Naive thymus-derived CD4-positive, alpha-beta T cell (primary cell): ENCODE data around the gene ETS1. TPM values are rescaled to one million over a fixed set of nuclear protein-coding genes. Genes with fewer than 3 reads are reported as not detected.

Experiments used
- ATAC-seq: fragments of 150-1000 bp; cut with Tn5 transposase; 2 replicates; pipeline ENCODE4 v1.10.0; 2021; ENCODE audit warnings: mild to moderate bottlenecking, moderate library complexity
- CTCF ChIA-PET: fragments of 350-600 bp; sonication (Branson Sonifier 250); formaldehyde crosslinking; loops from one replicate; lab custom pipeline; 2021; ENCODE audit warnings: antibody characterized with exemption; lab: Charles Lee
- POLR2A ChIA-PET: fragments of 350-600 bp; sonication (Branson Sonifier 250); formaldehyde crosslinking; loops from one replicate; lab custom pipeline; 2021; ENCODE audit warnings: antibody characterized with exemption, inconsistent platforms; lab: Charles Lee
- DNase-seq, 9 donors: peaks; one replicate each; pipeline versions ENCODE4 v3.0.0 to v3.0.0-alpha.2; 2020 to 2022; ENCODE audit warnings: mixed read lengths in 1 of 9
- H3K27ac ChIP-seq: one replicate; pipeline ENCODE4 v1.7.0; 2013; ENCODE audit warnings: mild to moderate bottlenecking, low read depth, low read length, moderate library complexity
- H3K27me3 ChIP-seq, 2 donors: one replicate each; pipeline ENCODE4 v1.7.0; 2013; ENCODE audit warnings: low read length in 2 of 2, mild to moderate bottlenecking in 2 of 2, moderate library complexity in 2 of 2; ENCODE audit not compliant: control insufficient read depth in 2 of 2, insufficient read depth in 2 of 2
- H3K36me3 ChIP-seq, 3 experiments: 1 replicate in 2 of 3; 2 replicates in 1 of 3; pipeline ENCODE4 v1.7.0; 2013; ENCODE audit warnings: low read length in 3 of 3, mild to moderate bottlenecking in 3 of 3, moderate library complexity in 1 of 3; ENCODE audit not compliant: insufficient read depth in 3 of 3, control insufficient read depth in 2 of 3
- H3K4me1 ChIP-seq, 2 donors: one replicate each; pipeline ENCODE4 v1.7.0; 2013; ENCODE audit warnings: low read length in 2 of 2, mild to moderate bottlenecking in 2 of 2, moderate library complexity in 1 of 2; ENCODE audit not compliant: control insufficient read depth in 2 of 2, insufficient read depth in 2 of 2
- H3K4me3 ChIP-seq: 2 replicates; pipeline ENCODE4 v1.7.0; 2013; ENCODE audit warnings: mild to moderate bottlenecking, low read length
- H3K9me3 ChIP-seq, 3 experiments: 1 replicate in 2 of 3; 2 replicates in 1 of 3; pipeline ENCODE4 v1.7.0; 2013; ENCODE audit warnings: low read length in 3 of 3; ENCODE audit not compliant: control insufficient read depth in 2 of 3
- H3K27ac Mint-ChIP-seq, 9 donors: one replicate each; pipeline ENCODE4 v1.8.0; 2020 to 2022; ENCODE audit warnings: mixed read lengths in 9 of 9, mild to moderate bottlenecking in 8 of 9, moderate library complexity in 5 of 9, inconsistent platforms in 2 of 9
- H3K27me3 Mint-ChIP-seq, 5 donors: one replicate each; pipeline ENCODE4 v1.8.0; 2021 to 2022; ENCODE audit warnings: mixed read lengths in 5 of 5, mild to moderate bottlenecking in 1 of 5
- H3K36me3 Mint-ChIP-seq, 5 donors: one replicate each; pipeline ENCODE4 v1.8.0; 2020 to 2022; ENCODE audit warnings: mixed read lengths in 5 of 5, mild to moderate bottlenecking in 3 of 5, inconsistent platforms in 1 of 5
- H3K4me1 Mint-ChIP-seq, 7 donors: one replicate each; pipeline ENCODE4 v1.8.0; 2020 to 2022; ENCODE audit warnings: mixed read lengths in 7 of 7, mild to moderate bottlenecking in 3 of 7, inconsistent platforms in 1 of 7
- H3K4me3 Mint-ChIP-seq, 10 donors: one replicate each; pipeline ENCODE4 v1.8.0; 2020 to 2022; ENCODE audit warnings: mild to moderate bottlenecking in 10 of 10, mixed read lengths in 10 of 10, moderate library complexity in 6 of 10, inconsistent platforms in 2 of 10
- H3K9me3 Mint-ChIP-seq, 11 donors: one replicate each; pipeline ENCODE4 v1.8.0; 2020 to 2022; ENCODE audit warnings: mixed read lengths in 11 of 11, mild to moderate bottlenecking in 4 of 11, inconsistent platforms in 1 of 11, moderate library complexity in 1 of 11
- intact Hi-C, 2 donors: fragments of 100-400 bp; cut with micrococcal nuclease; formaldehyde crosslinking; loops; one replicate each; pipeline ENCODE4 v1.15.1; 2023
- polyA plus RNA-seq, 2 donors: library from polyadenylated mRNA; unstranded; fragments of 300-500 nt; fragmentation: Illumina TruSeq; gene quantifications; one replicate each; pipeline ENCODE4 v1.2.3, GENCODE V29; 2021
- total RNA-seq, 6 experiments: library from RNA in 5 of 6; stranded (reverse) in 5 of 6; gene quantifications; 1 replicate in 5 of 6; 2 replicates in 1 of 6; pipeline ENCODE4 v1.2.3 and lab custom pipeline; 2021 to 2026

The ETS1 gene
- total and polyA plus RNA-seq, 7 experiments from 2014 or later, result 514 to 871 (median 676) TPM

DNA sequence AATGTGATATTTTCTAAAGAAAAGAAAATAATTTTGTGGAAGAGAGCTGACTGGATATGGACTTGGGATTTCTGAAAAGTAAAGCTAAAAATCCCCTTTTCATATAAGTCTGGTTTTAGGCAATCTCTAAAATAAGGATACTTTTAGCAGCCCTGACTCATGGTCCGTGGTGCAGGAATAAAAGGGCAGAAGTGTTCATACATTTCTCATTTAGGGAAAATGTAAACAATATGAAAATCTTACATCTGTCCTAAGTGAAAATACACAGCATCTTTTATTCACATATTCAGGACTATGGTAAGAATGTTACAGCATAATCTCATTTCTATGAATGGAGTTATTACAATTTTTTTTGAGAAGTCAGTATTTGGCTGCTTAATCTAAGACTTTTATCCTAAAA, 735 bp upstream of the ETS1 start:
- H3K27ac ChIP-seq, result no peak overlapping the region
- Mint-ChIP-seq H3K36me3 (peaks cover 0 to 3% (median 0%) of the 10 kb centered on the region in 5 donors), H3K27me3 (peaks cover 0 to 49% (median 0%) of the 10 kb centered on the region in 5 donors), H3K27ac (no peak overlapping the region), H3K4me1 (peaks cover 15 to 33% (median 22%) of the 10 kb centered on the region in 7 donors), H3K9me3 (peaks cover 0 to 2% (median 0%) of the 10 kb centered on the region in 11 donors), H3K4me3 (no peak overlapping the region)
- intact Hi-C loops, result no loop called here
- ChIA-PET POLR2A (interaction anchor here (0.6 to 0.8 kb wide), 2 partner anchors 32 to 414 kb away, joined by 3 read pairs; no protein-coding TSS in a partner anchor), CTCF (no interaction called here)
- H3K36me3 ChIP-seq, result no peaks in the 10 kb centered on the region
- no peaks in the 10 kb centered on the region for H3K4me1 ChIP-seq
- H3K9me3 ChIP-seq, result no peaks in the 10 kb centered on the region
- H3K27me3 ChIP-seq, result no peaks in the 10 kb centered on the region
- DNase-seq (no peak), ATAC-seq (no peak)
- H3K4me3 ChIP-seq, result no peak overlapping the region

DNA sequence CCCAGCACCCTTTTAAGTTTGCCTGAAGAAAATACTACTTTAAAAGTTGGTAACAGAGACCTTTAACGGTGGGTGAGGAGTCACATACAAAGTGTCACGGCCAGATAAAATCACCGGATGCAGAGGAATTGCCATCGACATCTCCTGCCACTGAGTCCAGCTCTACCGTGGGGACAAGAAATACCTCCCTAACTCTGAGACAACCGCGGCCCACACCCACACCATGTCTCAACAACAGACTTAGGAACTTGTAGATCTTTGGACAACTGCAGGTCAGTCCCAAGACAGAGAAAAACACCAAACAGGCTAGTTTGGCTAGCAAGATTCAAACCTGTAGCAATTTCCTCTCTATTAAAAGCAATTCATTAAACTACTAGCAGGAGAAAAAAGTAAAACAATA, 669 bp downstream of the ETS1 start:
- intact Hi-C loops, result no loop called here
- no peak overlapping the region for H3K4me3 Mint-ChIP-seq
- no peak overlapping the region for H3K27ac ChIP-seq
- no peak for ATAC-seq
- DNase-seq, result no peak
- H3K27me3 ChIP-seq, result no peaks in the 10 kb centered on the region
- no peaks in the 10 kb centered on the region for H3K4me1 ChIP-seq
- ChIA-PET CTCF (no interaction called here), POLR2A (interaction anchor here (0.6 kb wide), 1 partner anchor 62 kb away, joined by 3 read pairs; no protein-coding TSS in a partner anchor)
- H3K9me3 Mint-ChIP-seq, result peaks cover 0 to 2% (median 0%) of the 10 kb centered on the region in 11 donors
- H3K9me3 ChIP-seq, result no peaks in the 10 kb centered on the region
- H3K4me3 ChIP-seq, result no peak overlapping the region
- H3K36me3 Mint-ChIP-seq, result peaks cover 0 to 4% (median 0%) of the 10 kb centered on the region in 5 donors
- peaks cover 0 to 42% (median 0%) of the 10 kb centered on the region in 5 donors for H3K27me3 Mint-ChIP-seq
- H3K4me1 Mint-ChIP-seq, result peaks cover 22 to 45% (median 30%) of the 10 kb centered on the region in 7 donors
- no peaks in the 10 kb centered on the region for H3K36me3 ChIP-seq
- H3K27ac Mint-ChIP-seq, result no peak overlapping the region

DNA sequence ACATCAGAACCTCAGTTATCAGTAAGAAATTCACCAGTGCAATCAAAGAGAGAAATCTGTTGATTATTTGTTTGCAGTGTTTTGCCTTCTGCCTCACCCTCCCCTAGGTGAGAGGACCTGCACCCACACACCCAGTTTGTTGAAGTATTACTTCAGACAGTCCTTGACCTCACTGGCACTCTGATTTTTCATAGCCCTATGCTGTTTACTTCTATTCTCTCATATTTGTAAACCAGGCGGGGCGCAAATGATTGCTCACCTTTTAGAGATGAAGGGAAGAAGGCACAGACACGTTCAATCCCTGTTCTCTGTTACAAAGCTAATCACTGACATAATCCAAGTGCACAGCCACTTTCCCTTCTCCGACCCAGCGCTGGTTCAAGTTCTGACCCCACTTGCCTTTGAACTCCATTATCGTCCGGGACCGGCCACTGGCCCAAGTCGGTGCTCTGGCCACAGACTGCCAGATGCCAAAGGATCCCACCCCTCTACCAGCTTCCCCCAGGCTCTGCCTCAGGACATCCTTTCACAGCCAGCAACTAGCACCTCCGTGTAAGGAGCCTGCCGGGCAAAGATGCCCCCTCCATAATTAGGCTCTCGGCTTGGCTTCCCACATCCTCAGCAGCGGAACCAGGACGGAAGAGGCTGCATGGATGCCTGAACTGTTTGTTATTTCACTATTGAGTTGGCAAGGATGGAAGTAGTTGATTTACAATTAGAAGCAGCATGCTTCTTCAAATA, 1.7 kb downstream of the ETS1 start:
- ATAC-seq (no peak), DNase-seq (no peak)
- H3K27me3 ChIP-seq, result no peaks in the 10 kb centered on the region
- POLR2A ChIA-PET, result no interaction called here
- Mint-ChIP-seq H3K36me3 (peaks cover 0 to 4% (median 0%) of the 10 kb centered on the region in 5 donors), H3K27me3 (peaks cover 0 to 34% (median 0%) of the 10 kb centered on the region in 5 donors), H3K4me3 (peak overlapping the region in 1 of 10 donors; percentile 6), H3K4me1 (peaks cover 27 to 55% (median 40%) of the 10 kb centered on the region in 7 donors), H3K27ac (peak overlapping the region in 2 of 9 donors; percentile 6 to 60), H3K9me3 (peaks cover 0 to 2% (median 0%) of the 10 kb centered on the region in 11 donors)
- no peak overlapping the region for H3K27ac ChIP-seq
- no peak overlapping the region for H3K4me3 ChIP-seq
- intact Hi-C loops, result no loop called here
- H3K9me3 ChIP-seq, result no peaks in the 10 kb centered on the region
- no peaks in the 10 kb centered on the region for H3K36me3 ChIP-seq
- peaks cover 0 to 4% of the 10 kb centered on the region in 2 donors for H3K4me1 ChIP-seq
- CTCF ChIA-PET, result no interaction called here

DNA sequence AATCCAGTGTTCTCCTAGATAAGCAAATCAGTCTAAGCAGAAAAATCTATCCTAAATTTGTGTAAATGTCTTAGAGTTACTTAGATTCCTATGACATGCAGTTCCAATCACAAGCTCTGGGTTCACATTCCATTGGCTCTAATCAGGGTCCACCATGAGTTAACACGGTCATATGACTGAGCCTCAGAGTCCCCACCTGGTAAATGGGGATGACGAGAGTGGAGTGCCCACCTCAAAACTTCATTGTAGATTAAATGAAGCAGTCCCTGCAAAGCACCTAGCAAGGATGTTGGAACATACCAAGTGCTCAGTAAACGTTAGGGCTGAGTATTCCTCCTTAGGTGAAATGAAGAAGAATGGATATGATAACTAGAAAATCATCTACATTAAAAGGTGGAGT, 3.1 kb downstream of the ETS1 start:
- Histone ChIP-seq H3K4me1 (peaks cover 0 to 6% of the 10 kb centered on the region in 2 donors), H3K27me3 (no peaks in the 10 kb centered on the region), H3K27ac (no peak overlapping the region), H3K4me3 (no peak overlapping the region), H3K9me3 (no peaks in the 10 kb centered on the region), H3K36me3 (no peaks in the 10 kb centered on the region)
- peaks cover 40 to 67% (median 52%) of the 10 kb centered on the region in 7 donors for H3K4me1 Mint-ChIP-seq
- POLR2A ChIA-PET, result no interaction called here
- H3K27me3 Mint-ChIP-seq, result peaks cover 0 to 21% (median 0%) of the 10 kb centered on the region in 5 donors
- H3K27ac Mint-ChIP-seq, result peak overlapping the region in 3 of 9 donors; percentile 14 to 61 (median 61)
- CTCF ChIA-PET, result no interaction called here
- ATAC-seq (no peak), DNase-seq (no peak)
- intact Hi-C loops, result no loop called here
- peak overlapping the region in 2 of 10 donors; percentile 2 to 22 for H3K4me3 Mint-ChIP-seq
- peaks cover 0 to 4% (median 0%) of the 10 kb centered on the region in 5 donors for H3K36me3 Mint-ChIP-seq
- no peaks in the 10 kb centered on the region for H3K9me3 Mint-ChIP-seq

DNA sequence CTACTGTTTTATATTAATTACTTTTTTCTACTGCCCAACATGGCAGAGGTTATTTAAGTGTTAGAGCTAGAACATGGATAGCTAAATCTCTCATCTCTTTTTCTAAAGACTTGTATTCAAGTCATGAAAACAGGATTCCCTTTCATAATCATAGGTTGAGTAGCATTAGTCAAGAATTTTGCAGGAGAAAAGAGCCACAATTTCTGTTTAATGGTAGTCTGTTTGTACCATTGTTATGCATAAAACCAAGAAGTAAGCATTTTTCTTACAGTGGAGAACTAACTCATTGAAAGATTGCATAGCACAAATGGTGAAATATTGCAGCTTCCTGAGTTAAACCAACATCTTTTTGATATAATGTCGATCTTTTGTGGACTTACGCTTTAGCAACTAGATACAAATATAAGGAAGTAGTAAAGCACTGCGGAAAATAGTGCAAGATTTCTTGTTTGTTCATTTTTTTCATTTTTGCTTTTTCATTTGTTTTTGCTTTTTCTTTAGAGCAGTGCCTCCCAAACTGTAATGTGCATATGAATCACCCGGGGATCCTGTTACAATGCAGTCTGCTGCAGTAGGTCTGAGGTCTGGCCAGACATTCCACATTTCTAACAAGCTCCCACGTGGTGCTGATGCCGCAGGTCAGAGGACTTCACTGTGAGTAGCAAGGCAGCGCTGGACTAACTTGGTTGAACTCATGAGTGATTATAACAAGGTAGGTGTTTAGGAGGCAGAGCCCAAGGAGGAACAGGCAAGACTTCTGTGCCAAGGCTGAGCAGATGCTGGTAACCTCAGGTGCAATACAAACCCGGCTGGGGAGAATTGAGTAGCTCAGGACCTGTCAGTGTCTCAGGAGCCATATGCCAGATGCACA, 4.6 kb downstream of the ETS1 start:
- DNase-seq (no peak), ATAC-seq (peak; percentile 61)
- POLR2A ChIA-PET, result interaction anchor here (0.9 to 1.9 kb wide), 4 partner anchors 21 to 63 kb away, joined by 3 to 5 read pairs (median 5); no protein-coding TSS in a partner anchor
- Mint-ChIP-seq H3K4me1 (peaks cover 40 to 67% (median 56%) of the 10 kb centered on the region in 7 donors), H3K27me3 (peaks cover 0 to 21% (median 0%) of the 10 kb centered on the region in 5 donors), H3K9me3 (no peaks in the 10 kb centered on the region), H3K36me3 (peaks cover 0 to 4% (median 0%) of the 10 kb centered on the region in 5 donors), H3K27ac (peak overlapping the region in 7 of 9 donors; percentile 38 to 93 (median 63)), H3K4me3 (peak overlapping the region; percentile 15 to 78 (median 70))
- H3K4me3 ChIP-seq, result no peak overlapping the region
- intact Hi-C loops, result loop anchor here in 1 of 2 donors (2.0 kb wide), 2 partner anchors 20 to 42 kb away; no protein-coding TSS in a partner anchor
- H3K27ac ChIP-seq, result no peak overlapping the region
- H3K9me3 ChIP-seq, result no peaks in the 10 kb centered on the region
- H3K36me3 ChIP-seq, result no peaks in the 10 kb centered on the region
- peaks cover 0 to 6% of the 10 kb centered on the region in 2 donors for H3K4me1 ChIP-seq
- CTCF ChIA-PET, result interaction anchor here (0.7 to 1.5 kb wide), 2 partner anchors 28 to 431 kb away, joined by 3 to 4 read pairs; no protein-coding TSS in a partner anchor
- no peaks in the 10 kb centered on the region for H3K27me3 ChIP-seq
